Kidney epithelial cell (primary cell): ENCODE data around the gene SYNE4. TPM values are rescaled to one million over a fixed set of nuclear protein-coding genes. Genes with fewer than 3 reads are reported as not detected.

Experiments
- DNase-seq: peaks from one replicate; pipeline ENCODE4 v3.0.0-alpha.2; 2010; ENCODE audit warnings: low read depth
- H3K27me3 ChIP-seq: 2 replicates; pipeline ENCODE4 v1.6.0; 2011; ENCODE audit warnings: low read length; ENCODE audit not compliant: control insufficient read depth, insufficient read depth
- H3K36me3 ChIP-seq: 2 replicates; pipeline ENCODE4 v1.5.1; 2011; ENCODE audit warnings: low read length; ENCODE audit not compliant: control insufficient read depth, insufficient read depth
- H3K4me3 ChIP-seq: 2 replicates; pipeline ENCODE4 v1.5.1; 2011; ENCODE audit warnings: low read depth, mild to moderate bottlenecking, control low read depth, low read length
- CTCF ChIP-seq: IDR thresholded peaks from 2 replicates; pipeline ENCODE4 v1.5.1; 2011; ENCODE audit warnings: mild to moderate bottlenecking, moderate library complexity, low read length, control low read depth, inconsistent platforms; ENCODE audit not compliant: insufficient read depth, poor library complexity, severe bottlenecking
- total RNA-seq: library from RNA; depleted of rRNA; stranded (reverse); fragments of >200 nt; gene quantifications from 2 replicates; pipeline ENCODE4 v1.2.3, GENCODE V29; 2015

The SYNE4 gene
- 8.6 and 11.5 TPM in 2 replicates for total RNA-seq

DNA sequence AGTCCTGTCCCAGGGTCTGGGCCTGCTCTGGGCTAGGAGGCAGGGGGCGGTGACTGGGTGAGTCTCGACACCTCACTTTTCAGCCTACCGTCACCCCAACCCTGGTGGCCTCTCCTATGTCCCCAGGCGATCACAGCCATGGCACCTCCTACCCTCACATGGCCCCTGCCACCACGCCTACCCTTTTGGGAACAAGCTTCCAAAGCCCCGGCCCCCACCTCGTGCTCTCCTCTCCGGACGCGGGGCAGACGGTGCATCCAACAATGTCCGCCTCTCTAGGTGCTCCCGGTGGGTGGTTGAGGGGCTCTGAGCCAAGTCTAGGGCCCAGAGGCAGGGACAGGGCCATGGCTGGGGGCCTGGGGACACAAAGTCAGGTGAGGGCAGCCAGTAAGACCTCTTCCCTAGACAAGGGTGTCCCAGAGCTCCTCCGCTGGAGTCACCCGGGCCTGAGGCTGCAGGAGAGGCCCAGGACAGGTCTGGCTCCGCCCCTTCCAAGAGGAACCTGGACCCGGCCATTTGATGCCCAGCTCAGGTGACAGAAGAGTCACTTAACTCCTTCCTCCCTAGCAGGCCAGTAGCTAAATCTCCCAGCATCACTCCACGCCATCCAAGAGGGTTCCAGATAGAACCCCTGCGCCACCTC, at the start of gene SYNE4:
Gene SYNE4 (minus strand): TSS at position 478 of the 643 bp plus-strand sequence. CDS start 132 bp downstream, at position 346.
- peak within 1 kb of the TSS; percentile 34 for H3K4me3 ChIP-seq
- no peak for TF ChIP-seq CTCF
- no peak for DNase-seq
- no peaks in the 10 kb centered on the region for H3K27me3 ChIP-seq
- no peaks in the 10 kb centered on the region for H3K36me3 ChIP-seq

- H3K36me3 ChIP-seq: no peaks in the 10 kb centered on the region
- no peaks in the 10 kb centered on the region for H3K27me3 ChIP-seq
- no peak for TF ChIP-seq CTCF
- H3K4me3 ChIP-seq: peak within 1 kb of the TSS; percentile 83
- DNase-seq: peak; percentile 54
Observed at GRCh38 chr19:36054733-36055686, 46.4 kb upstream of the SYNE4 start, which contains the start of gene WDR62. Gene WDR62, plus strand, starts transcription at chr19:36054897. Its CDS starts 75 bp downstream, at chr19:36054972.

- H3K27me3 ChIP-seq: no peaks in the 10 kb centered on the region
- peak; percentile 55 for TF ChIP-seq CTCF
- peak within 1 kb of the TSS; percentile 83 for H3K4me3 ChIP-seq
- DNase-seq: peak; percentile 95
- H3K36me3 ChIP-seq: no peaks in the 10 kb centered on the region
Observed at GRCh38 chr19:36054119-36054732, 45.6 kb upstream of the SYNE4 start, which contains the start of gene THAP8. Gene THAP8, minus strand, starts transcription at chr19:36054285. Its CDS starts 68 bp downstream, at chr19:36054217.

GRCh38 chr19:36051637-36052036, 43.0 kb upstream of the SYNE4 start:
- no peak for DNase-seq
- Histone ChIP-seq H3K36me3 (no peaks in the 10 kb centered on the region), H3K27me3 (no peaks in the 10 kb centered on the region), H3K4me3 (no peak overlapping the region)
- no peak for TF ChIP-seq CTCF

- DNase-seq: no peak
- Histone ChIP-seq H3K27me3 (no peaks in the 10 kb centered on the region), H3K4me3 (no peak overlapping the region), H3K36me3 (no peaks in the 10 kb centered on the region)
- TF ChIP-seq CTCF: peak; percentile 69
Observed at GRCh38 chr19:36051236-36051635, 42.6 kb upstream of the SYNE4 start.
